Mononuclear cell (primary cell): Measurements from ENCODE around the gene SDC1. TPM values are rescaled to one million over a fixed set of nuclear protein-coding genes. Genes with fewer than 3 reads are reported as not detected.

Experiments
- H3K27me3 ChIP-seq: 2 replicates; pipeline ENCODE4 v1.6.0; 2011; ENCODE audit warnings: low read length, control low read depth; ENCODE audit not compliant: insufficient read depth
- H3K4me1 ChIP-seq: 2 replicates; pipeline ENCODE4 v1.5.1; 2011; ENCODE audit warnings: mild to moderate bottlenecking, low read length, control low read depth; ENCODE audit not compliant: insufficient read depth
- H3K4me3 ChIP-seq: 2 replicates; pipeline ENCODE4 v1.5.1; 2011; ENCODE audit warnings: mild to moderate bottlenecking, low read length, moderate library complexity
- H3K9me3 ChIP-seq: 2 replicates; pipeline ENCODE4 v1.5.1; 2011; ENCODE audit warnings: low read depth, mild to moderate bottlenecking, control low read depth, low read length
- total RNA-seq: library from RNA; depleted of rRNA; stranded (reverse); fragments of >200 nt; gene quantifications from one replicate; pipeline ENCODE4 v1.2.3, GENCODE V29; 2012

SDC1 gene
- total RNA-seq, 1 donor, result not detected

- Histone ChIP-seq H3K27me3 (no peaks in the 10 kb centered on the region), H3K9me3 (no peaks in the 10 kb centered on the region), H3K4me1 (no peaks in the 10 kb centered on the region), H3K4me3 (no peak overlapping the region)
These were observed 54.9 kb downstream of the SDC1 start for GRCh38 chr2:20169796-20170703.

- Histone ChIP-seq H3K4me1 (no peaks in the 10 kb centered on the region), H3K4me3 (no peak overlapping the region), H3K9me3 (no peaks in the 10 kb centered on the region), H3K27me3 (no peaks in the 10 kb centered on the region)
These were observed 55.9 kb downstream of the SDC1 start for GRCh38 chr2:20168727-20169696.

- Histone ChIP-seq H3K4me1 (no peaks in the 10 kb centered on the region), H3K4me3 (no peak overlapping the region), H3K27me3 (no peaks in the 10 kb centered on the region), H3K9me3 (no peaks in the 10 kb centered on the region)
These were observed 56.7 kb downstream of the SDC1 start for GRCh38 chr2:20168048-20168726.

- H3K9me3 ChIP-seq, result no peaks in the 10 kb centered on the region
- no peaks in the 10 kb centered on the region for H3K4me1 ChIP-seq
- H3K27me3 ChIP-seq, result no peaks in the 10 kb centered on the region
- no peak overlapping the region for H3K4me3 ChIP-seq
These were observed 57.6 kb downstream of the SDC1 start for GRCh38 chr2:20167356-20167755.

GRCh38 chr2:20165677-20166509 lies 59.0 kb downstream of the SDC1 start:
- H3K4me3 ChIP-seq, result no peak overlapping the region
- H3K9me3 ChIP-seq, result no peaks in the 10 kb centered on the region
- no peaks in the 10 kb centered on the region for H3K27me3 ChIP-seq
- H3K4me1 ChIP-seq, result no peaks in the 10 kb centered on the region

GRCh38 chr2:20164734-20165478 lies 60.0 kb downstream of the SDC1 start:
- H3K9me3 ChIP-seq, result no peaks in the 10 kb centered on the region
- no peaks in the 10 kb centered on the region for H3K27me3 ChIP-seq
- no peak overlapping the region for H3K4me3 ChIP-seq
- no peaks in the 10 kb centered on the region for H3K4me1 ChIP-seq

GRCh38 chr2:20164061-20164733 lies 60.7 kb downstream of the SDC1 start:
- H3K27me3 ChIP-seq, result no peaks in the 10 kb centered on the region
- no peaks in the 10 kb centered on the region for H3K4me1 ChIP-seq
- H3K9me3 ChIP-seq, result no peaks in the 10 kb centered on the region
- no peak overlapping the region for H3K4me3 ChIP-seq

GRCh38 chr2:20159411-20160070 lies 65.4 kb downstream of the SDC1 start:
- peaks cover 5% of the 10 kb centered on the region for H3K27me3 ChIP-seq
- no peaks in the 10 kb centered on the region for H3K9me3 ChIP-seq
- H3K4me3 ChIP-seq, result no peak overlapping the region
- H3K4me1 ChIP-seq, result no peaks in the 10 kb centered on the region

- Histone ChIP-seq H3K4me3 (no peak overlapping the region), H3K27me3 (peaks cover 5% of the 10 kb centered on the region), H3K4me1 (no peaks in the 10 kb centered on the region), H3K9me3 (no peaks in the 10 kb centered on the region)
These were observed 67.6 kb downstream of the SDC1 start for GRCh38 chr2:20157193-20157891.

- no peak overlapping the region for H3K4me3 ChIP-seq
- H3K4me1 ChIP-seq, result no peaks in the 10 kb centered on the region
- H3K9me3 ChIP-seq, result no peaks in the 10 kb centered on the region
- H3K27me3 ChIP-seq, result peaks cover 5% of the 10 kb centered on the region
These were observed 68.1 kb downstream of the SDC1 start for GRCh38 chr2:20156836-20157192.

- no peaks in the 10 kb centered on the region for H3K4me1 ChIP-seq
- no peaks in the 10 kb centered on the region for H3K9me3 ChIP-seq
- peaks cover 5% of the 10 kb centered on the region for H3K27me3 ChIP-seq
- H3K4me3 ChIP-seq, result no peak overlapping the region
These were observed 68.7 kb downstream of the SDC1 start for GRCh38 chr2:20156076-20156759.
